A549 (cell line): Measurements from ENCODE around the gene MERTK. TPM values are rescaled to one million over a fixed set of nuclear protein-coding genes. Genes with fewer than 3 reads are reported as not detected.

ENCODE experiments used
- ATAC-seq, 2 experiments: fragments of 200-7000 bp in 1 of 2; fragments of >200 bp in 1 of 2; cut with Nextera tagmentation in 1 of 2; cut with Tn5 transposase in 1 of 2; 3 replicates each; pipeline versions ENCODE4 v1.8.0 to v1.9.1; 2018 to 2020; ENCODE audit warnings: mild to moderate bottlenecking in 1 of 2, moderate library complexity in 1 of 2
- CTCF ChIA-PET: fragments of 300-600 bp; sonication (Branson Sonifier 250); formaldehyde crosslinking; extraction: SDS; loops from one replicate; lab custom pipeline; 2021; ENCODE audit warnings: antibody characterized with exemption, inconsistent platforms; lab: Yijun Ruan, JAX
- POLR2A ChIA-PET: fragments of 350-600 bp; formaldehyde crosslinking; extraction: SDS; loops from one replicate; lab custom pipeline; 2021; ENCODE audit warnings: antibody characterized with exemption, inconsistent platforms; lab: Yijun Ruan, JAX
- DNase-seq, 2 experiments: peaks; one replicate each; pipeline versions ENCODE4 v3.0.0 to v3.0.0-alpha.2; 2011 to 2016; ENCODE audit warnings: low read depth in 1 of 2, low spot score in 1 of 2
- FAIRE-seq: peaks from 2 replicates; lab custom pipeline; 2011; peaks lifted over from hg19 to GRCh38; lab: Jason Lieb, UNC
- H3K27ac ChIP-seq, 2 experiments: fragments of >200 bp; sonication (Bioruptor Twin); formaldehyde crosslinking; 3 replicates each; pipeline ENCODE4 v1.5.1; 2016 to 2017
- H3K4me1 ChIP-seq: fragments of >200 bp; sonication (Bioruptor Twin); formaldehyde crosslinking; 3 replicates; pipeline ENCODE4 v1.6.1; 2016
- H3K4me2 ChIP-seq: fragments of >200 bp; sonication (Bioruptor Twin); formaldehyde crosslinking; 3 replicates; pipeline ENCODE4 v1.6.1; 2016
- H3K4me3 ChIP-seq: fragments of >200 bp; sonication (Bioruptor Twin); formaldehyde crosslinking; 3 replicates; pipeline ENCODE4 v1.5.1; 2016
- H3K9me3 ChIP-seq: fragments of >200 bp; sonication (Bioruptor Twin); formaldehyde crosslinking; 3 replicates; pipeline ENCODE4 v1.6.1; 2016
- CHD2 ChIP-seq: fragments of 150-350 bp; IDR thresholded peaks from 2 replicates; pipeline ENCODE4 v1.6.1; 2014; ENCODE audit warnings: low read length; ENCODE audit not compliant: partially characterized antibody
- ELK1 ChIP-seq: fragments of 150-350 bp; IDR thresholded peaks from 2 replicates; pipeline ENCODE4 v1.6.1; 2014; ENCODE audit warnings: low read depth, mild to moderate bottlenecking, low read length
- ESRRA ChIP-seq: fragments of 150-350 bp; IDR thresholded peaks from 2 replicates; pipeline ENCODE4 v1.6.1; 2014; ENCODE audit warnings: mild to moderate bottlenecking, low read length, borderline replicate concordance
- GATA3 ChIP-seq: IDR thresholded peaks from 2 replicates; pipeline ENCODE4 v1.6.1; 2012; ENCODE audit warnings: borderline replicate concordance
- JUN ChIP-seq, 2 experiments: fragments of >200 bp; sonication (Bioruptor Twin); formaldehyde crosslinking; IDR thresholded peaks; 2 replicates in 1 of 2; 3 replicates in 1 of 2; pipeline ENCODE4 v1.6.1; 2016 to 2017
- KDM1A ChIP-seq: fragments of 200-600 bp; sonication (generic); IDR thresholded peaks from 2 replicates; pipeline ENCODE4 v1.6.1; 2016; ENCODE audit warnings: low read depth, mild to moderate bottlenecking
- KDM5A ChIP-seq: fragments of 200-600 bp; sonication (generic); IDR thresholded peaks from 2 replicates; pipeline ENCODE4 v1.6.1; 2016; ENCODE audit warnings: antibody characterized with exemption, mild to moderate bottlenecking
- NR3C1 ChIP-seq: fragments of >200 bp; sonication (Bioruptor Twin); formaldehyde crosslinking; IDR thresholded peaks from 3 replicates; pipeline ENCODE4 v1.6.1; 2017
- PBX3 ChIP-seq: IDR thresholded peaks from 2 replicates; pipeline ENCODE4 v1.6.1; 2012
- POLR2AphosphoS2 ChIP-seq: conservative IDR thresholded peaks from 2 replicates; pipeline ENCODE4 v1.6.1; 2012; ENCODE audit warnings: low read length, improper control_type of control experiment, inconsistent platforms
- REST ChIP-seq: fragments of 200-600 bp; sonication (generic); IDR thresholded peaks from 2 replicates; pipeline ENCODE4 v1.6.1; 2016; ENCODE audit warnings: antibody characterized with exemption, mild to moderate bottlenecking, moderate library complexity
- RFX5 ChIP-seq: fragments of 450-650 bp; IDR thresholded peaks from 2 replicates; pipeline ENCODE4 v1.7.1; 2014; ENCODE audit warnings: antibody characterized with exemption, mild to moderate bottlenecking, moderate library complexity
- RNF2 ChIP-seq: fragments of 200-600 bp; sonication (generic); IDR thresholded peaks from 2 replicates; pipeline ENCODE4 v1.6.1; 2016; ENCODE audit warnings: low read depth, mild to moderate bottlenecking, antibody characterized with exemption, moderate library complexity, borderline replicate concordance
- SREBF2 ChIP-seq: fragments of 450-650 bp; IDR thresholded peaks from 2 replicates; pipeline ENCODE4 v1.6.1; 2014; ENCODE audit warnings: mild to moderate bottlenecking, moderate library complexity
- WGBS: methylation state at CpG from one replicate; pipeline ENCODE4 v1.1.6; 2017; ENCODE audit errors: missing lambda C conversion rate; 5-methylcytosine and 5-hydroxymethylcytosine counted together
- polyA plus RNA-seq, 4 experiments: library from polyadenylated mRNA; depleted of rRNA in 3 of 4; stranded (reverse); fragments of >200 nt; fragmentation: RNase III in 1 of 4; extraction: RNeasy Plus Mini Kit Qiagen cat#74134 plus additional on column Dnase treatment in 1 of 4; gene quantifications; 2 replicates in 3 of 4; 3 replicates in 1 of 4; pipeline ENCODE4 v1.2.3, GENCODE V29; 2011 to 2017

Gene MERTK
- polyA plus RNA-seq, 2 of the 4 experiments (the other 2 are of a cell fraction) = 1.4 to 4.0 TPM

- no peak for TF ChIP-seq REST
- TF ChIP-seq ELK1 = no peak
- TF ChIP-seq PBX3 = no peak
Measured at GRCh38 chr2:111905990-111906735, 7.8 kb downstream of the MERTK start (continued).

GRCh38 chr2:111908578-111908977 lies 10.2 kb downstream of the MERTK start:
- 88% methylated on average over 1 of the region's 1 CpG for WGBS
- H3K4me2 ChIP-seq = no peak overlapping the region
- TF ChIP-seq POLR2AphosphoS2 (no peak), RFX5 (no peak), SREBF2 (no peak), ESRRA (no peak), RNF2 (no peak), GATA3 (no peak), KDM1A (no peak), JUN (IDR thresholded peaks at IDR 0.05) (no peak), NR3C1 (no peak), KDM5A (no peak), CHD2 (no peak), REST (no peak)
- FAIRE-seq (no peak), ATAC-seq (no peak), DNase-seq (no peak)
- H3K9me3 ChIP-seq = no peaks in the 10 kb centered on the region
- no peak overlapping the region for H3K4me3 ChIP-seq
- H3K4me1 ChIP-seq = no peaks in the 10 kb centered on the region; the same call in 2 of the 3 replicates
- H3K27ac ChIP-seq = no peak overlapping the region; a peak in 1 of 6 replicates
- ChIA-PET CTCF (interaction anchor here (0.6 kb wide), 1 partner anchor 18 kb away, joined by 3 read pairs; no protein-coding TSS in a partner anchor), POLR2A (no interaction called here)
